ENCODE data around the gene RPL27.
"Not testable (repeated sequence)": the region's sequence is repeated elsewhere in the genome, so short reads cannot be mapped to it uniquely, and the experiment has no call there.

RPL27 gene

DNA sequence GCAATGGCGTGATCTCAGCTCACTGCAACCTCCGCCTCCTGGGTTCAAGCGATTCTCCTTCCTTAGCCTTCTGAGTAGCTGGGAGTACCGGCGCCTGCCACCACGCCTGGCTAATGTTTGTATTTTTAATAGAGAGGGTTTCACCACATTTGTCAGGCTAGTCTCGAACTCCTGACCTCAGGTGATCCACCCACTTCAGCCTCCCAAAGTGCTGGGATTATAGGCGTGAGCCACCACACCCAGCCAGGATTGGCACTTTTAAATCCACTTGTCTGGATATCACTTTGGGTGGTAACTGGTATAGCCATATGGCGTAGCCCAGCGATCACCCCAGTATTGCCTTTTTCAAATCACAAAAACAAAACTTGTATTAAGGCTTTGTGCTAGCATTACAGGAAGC, 4.3 kb upstream of the RPL27 start:
- DNase-seq = not testable (repeated sequence)

DNA sequence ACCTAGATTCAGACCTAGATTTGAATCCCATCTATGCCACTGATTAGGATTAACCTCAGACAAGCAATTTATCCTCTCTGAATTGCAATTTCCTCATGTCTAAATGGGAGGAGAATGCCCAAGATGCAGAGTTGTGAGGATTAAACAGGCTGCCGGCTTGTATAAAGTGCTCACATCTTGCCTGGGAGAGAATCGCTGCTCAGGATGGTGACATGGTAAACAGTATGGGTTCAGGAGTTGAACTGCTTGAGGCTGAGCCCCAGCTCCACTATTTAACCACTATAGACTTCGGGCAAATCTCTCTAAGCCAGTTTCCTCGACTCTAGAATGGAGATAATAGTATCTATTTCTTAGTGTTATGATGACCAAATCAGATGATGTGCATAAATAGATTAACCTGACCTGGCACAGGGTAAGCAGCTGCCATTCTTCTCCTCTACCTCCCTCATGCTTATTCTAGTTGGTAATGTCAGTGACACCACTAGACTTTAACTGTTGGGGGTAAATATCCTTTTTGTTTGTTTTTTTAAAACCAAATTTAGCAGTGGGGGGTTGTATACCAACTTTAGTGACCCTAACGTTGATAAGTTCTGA, 732 bp upstream of the RPL27 start:
- DNase-seq = peak; percentile 59

DNA sequence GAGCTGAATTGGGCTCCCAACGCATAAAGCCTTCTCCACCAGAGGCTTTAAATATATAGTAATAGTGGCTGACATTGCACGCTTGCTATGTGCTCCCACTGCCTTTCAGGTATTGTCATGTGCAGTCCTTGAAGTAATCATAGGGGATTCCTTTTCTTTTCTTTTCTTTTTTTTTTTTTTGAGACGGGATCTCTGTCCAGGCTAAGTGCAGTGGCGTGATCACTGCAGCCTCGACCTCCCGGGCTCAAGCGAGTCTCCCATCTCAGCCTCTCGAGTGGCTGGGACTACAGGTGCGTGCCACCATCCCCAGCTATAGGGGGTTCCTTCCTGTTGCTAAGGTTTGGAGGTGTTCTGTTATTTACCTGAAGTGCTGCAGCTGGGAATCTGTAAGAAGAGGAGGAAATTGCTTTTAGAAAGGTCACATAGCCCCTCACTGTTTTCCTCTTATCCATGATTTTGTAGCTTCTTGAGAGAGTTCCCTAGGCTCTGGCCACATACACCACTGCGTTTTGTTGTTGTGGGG, 845 bp downstream of the RPL27 start:
- DNase-seq = no peak

DNA sequence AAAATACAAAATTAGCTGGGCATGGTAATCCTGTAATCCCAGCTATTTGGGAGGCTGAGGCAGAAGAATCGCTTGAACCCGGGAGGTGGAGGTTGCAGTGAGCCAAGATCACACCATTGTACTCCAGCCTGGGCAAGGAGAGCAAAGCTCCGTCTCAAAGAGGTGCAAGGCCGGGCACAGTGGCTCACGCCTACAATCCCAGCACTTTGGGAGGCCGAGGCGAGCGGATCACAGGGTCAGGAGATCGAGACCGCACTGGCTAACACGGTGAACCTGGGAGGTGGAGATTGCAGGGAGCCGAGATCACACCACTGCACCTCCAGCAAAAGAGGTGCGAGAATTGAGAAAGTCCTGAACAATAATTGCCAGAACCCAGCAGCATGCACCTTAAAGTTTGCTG, 2.7 kb downstream of the RPL27 start:
- not testable (repeated sequence) for DNase-seq

DNA sequence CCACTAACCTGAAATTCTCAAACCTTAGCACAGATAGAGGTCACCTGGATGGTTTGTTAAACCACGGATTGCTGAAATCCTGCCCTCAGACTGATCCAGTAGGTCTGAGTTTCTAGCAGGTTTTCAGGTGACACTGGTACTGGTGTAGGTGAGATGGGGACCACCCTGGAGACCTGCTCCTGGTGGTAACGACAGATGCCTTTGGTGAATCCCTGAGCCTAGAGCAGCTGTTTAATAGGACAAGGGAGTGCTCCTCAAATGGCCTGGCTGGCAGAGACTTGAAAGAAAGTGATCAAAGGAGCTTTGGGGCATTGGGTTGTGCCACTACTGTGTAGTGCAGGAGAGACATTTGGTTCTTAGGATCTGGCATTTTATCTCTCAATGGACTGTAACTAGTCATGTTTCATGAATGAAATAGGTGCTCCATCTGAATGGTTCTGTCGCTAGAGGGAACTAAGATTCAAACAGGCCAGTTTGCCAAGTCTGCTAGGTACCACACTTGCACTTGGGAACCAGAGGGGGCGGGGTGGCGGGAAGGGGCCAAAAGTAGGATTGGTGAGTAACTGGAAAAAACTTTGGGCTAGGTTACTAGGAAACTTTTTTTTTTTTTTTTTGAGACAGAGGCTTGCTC, 5.4 kb downstream of the RPL27 start:
- DNase-seq = no peak

DNA sequence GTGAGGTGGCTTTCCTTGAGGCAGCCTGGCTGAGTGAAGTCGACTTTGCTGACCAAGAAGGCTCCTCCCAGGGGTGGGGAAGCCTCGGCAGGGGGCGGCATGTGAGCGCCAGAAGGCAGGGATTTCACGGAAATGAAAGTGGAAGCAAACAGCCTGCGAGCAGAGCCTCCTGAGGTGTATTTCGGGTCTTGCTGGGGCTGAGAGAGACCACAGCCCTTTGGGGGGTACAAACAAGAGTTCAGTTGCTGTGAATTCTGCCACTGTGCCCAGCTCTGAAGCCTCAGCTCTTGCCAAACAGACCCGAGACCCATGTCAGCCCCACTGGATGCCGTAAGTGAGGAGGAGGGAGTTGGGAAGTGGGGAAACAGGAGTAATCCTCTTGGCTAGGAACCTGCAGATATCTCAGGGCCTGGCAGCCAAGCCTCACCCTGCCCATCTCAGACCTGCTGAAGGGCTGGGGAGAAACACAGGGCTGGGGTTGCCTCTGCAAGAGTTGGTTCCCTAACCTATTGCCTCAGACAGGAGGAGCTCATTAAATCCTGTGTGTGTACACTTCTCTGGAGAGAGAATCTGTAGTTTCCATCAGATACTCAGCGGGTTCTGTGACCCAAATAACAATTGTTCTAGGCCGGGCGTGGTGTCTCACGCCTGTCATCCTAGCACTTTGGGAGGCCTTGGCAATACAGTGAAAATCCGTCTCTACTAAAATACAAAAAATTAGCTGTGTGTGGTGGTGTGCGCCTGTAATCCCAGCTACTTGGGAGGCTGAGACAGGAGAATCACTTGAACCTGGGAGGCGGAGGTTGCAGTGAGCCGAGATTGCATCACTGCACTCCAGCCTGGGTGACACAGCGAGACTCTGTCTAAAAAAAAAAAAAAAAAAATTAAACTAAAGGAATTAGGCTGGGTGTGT, 8.7 kb downstream of the RPL27 start, which contains the start of gene IFI35:
Gene IFI35 (plus strand): TSS at position 146 of the 913 bp plus-strand sequence. CDS start 164 bp downstream, at position 310.
- DNase-seq = peak; percentile 79

DNA sequence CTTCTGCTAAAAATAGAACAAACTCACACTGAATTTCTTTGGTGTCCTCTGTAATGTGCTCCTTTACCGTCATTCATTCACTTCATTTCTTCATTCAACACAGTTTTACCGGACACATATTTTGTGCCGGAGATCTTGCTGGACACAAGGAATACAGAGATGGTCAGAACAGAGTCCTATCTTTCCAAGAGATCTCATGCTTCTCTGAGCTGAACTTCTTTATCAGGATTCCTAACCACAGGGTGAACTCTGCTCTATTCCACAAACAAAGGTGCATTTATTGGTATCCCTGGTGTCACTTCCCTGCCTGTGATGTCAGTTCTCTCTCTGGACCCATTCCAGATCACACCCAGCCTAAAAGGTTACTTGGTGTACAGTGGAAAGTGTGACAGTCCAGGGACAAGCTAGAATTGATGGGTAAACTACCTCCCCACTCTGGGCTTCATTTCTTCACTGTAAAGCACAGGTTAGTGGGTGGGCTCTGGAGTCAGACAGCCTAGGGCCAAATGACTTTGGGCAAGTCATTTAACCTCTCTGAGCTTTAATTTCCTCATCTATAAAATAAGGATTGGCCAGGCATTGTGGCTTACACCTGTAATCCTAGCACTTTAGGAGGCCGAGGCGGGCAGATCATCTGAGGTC, 12.6 kb downstream of the RPL27 start:
- DNase-seq = no peak

DNA sequence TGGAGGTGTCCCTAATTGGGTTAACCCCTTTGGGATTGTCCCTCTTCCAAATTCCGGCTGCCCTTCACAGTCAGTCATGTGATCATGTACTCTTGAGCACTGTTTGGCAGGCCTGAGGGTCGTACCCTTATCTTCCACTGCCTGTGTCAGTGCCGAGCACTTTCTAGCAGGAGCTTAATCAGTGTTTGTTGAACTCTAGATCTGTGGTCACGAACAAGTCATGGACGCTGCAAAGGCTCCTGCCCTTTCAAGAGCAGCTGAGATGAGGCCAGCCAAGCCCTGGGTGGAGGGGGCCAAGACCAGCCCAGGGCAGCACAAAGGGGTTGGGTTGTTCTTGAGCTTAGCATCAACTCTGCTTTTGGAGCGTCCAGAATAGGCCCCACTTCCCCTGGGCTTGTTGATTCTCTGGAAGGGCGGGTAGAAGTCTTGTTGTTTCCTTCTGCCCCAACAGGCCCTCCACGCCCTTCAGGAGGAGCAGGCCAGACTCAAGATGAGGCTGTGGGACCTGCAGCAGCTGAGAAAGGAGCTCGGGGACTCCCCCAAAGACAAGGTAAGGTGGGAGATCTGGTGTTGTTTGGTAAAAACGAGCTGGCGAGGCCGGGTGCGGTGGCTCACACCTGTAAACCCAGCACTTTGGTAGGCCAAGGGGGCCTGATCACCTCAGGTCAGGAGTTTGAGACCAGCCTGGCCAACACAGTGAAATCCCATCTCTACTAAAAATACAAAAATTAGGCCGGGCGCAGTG, 13.7 kb downstream of the RPL27 start:
- no peak for DNase-seq

DNA sequence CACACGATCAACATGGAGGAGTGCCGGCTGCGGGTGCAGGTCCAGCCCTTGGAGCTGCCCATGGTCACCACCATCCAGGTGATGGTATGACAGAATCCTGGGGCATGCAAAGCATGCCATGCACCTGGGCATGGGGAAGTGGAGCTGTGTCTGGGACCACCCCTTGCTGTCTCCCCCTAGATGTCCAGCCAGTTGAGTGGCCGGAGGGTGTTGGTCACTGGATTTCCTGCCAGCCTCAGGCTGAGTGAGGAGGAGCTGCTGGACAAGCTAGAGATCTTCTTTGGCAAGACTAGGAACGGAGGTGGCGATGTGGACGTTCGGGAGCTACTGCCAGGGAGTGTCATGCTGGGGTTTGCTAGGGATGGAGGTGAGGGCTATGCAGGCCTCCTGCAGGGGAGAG, 15.1 kb downstream of the RPL27 start:
- no peak for DNase-seq

DNA sequence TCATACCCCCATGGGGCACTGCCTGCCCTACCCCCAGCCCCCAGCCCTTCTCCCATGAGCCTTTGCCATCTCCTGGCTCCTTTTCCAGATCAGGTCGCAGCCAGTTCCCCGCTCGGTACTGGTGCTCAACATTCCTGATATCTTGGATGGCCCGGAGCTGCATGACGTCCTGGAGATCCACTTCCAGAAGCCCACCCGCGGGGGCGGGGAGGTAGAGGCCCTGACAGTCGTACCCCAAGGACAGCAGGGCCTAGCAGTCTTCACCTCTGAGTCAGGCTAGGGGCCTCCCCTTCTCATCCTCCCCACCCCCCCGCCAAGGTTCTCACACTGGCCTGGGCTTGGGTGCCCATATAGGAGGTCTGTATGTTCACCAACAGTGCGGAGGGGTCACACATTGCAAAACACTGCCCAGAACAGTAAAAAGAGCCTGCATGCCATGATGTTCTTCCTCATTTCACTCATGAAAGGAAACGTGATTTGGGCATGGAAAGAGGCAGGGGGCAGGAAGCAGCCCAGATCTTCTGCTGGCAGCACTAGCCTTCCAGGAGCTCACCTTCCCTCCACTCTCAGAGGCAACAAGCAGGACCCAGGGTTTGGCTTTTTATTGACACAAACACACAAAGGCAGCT, 15.9 kb downstream of the RPL27 start:
- DNase-seq = no peak

DNA sequence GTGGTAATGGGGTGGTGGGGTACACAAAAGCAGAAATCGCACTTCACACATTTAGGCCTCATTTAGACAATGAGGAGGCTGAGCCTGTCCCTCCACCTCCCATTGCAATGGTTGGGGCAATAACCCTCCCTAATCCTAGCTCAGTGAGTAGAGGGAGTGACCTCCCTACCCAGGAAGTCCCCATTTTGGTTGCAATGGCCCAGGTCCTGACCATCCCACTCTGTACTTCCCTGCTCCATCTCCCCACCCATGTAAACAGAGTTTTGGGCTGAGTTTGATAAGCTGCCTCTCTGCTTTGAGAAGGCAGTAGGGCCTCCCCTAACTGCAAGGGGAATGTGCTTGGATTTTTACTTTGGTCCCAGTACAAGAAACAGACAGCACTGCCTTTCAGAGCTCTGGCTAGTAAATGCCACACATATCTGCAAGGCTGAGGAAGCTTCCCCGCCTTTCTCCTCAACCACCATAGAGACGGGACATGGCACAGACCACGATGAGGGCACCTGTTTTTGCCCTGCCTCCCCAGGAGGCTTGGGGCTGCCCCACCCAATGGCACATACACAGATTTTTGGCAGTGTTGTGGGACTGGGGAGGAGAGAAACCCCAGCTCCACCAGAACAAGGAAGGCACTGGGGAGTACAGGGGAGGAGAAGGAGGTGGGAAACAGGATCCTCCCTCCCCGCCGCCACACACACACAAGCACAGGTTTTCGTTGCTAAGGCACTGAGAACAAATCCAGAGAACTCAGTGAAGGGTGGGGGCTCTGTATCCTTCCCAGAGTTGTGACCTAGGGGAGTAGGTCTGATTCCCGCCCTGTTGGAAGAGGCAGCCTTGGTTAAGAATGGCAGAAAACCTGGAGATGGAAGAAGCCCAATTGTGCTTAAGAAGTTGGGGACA, 16.7 kb downstream of the RPL27 start:
- DNase-seq = no peak

DNA sequence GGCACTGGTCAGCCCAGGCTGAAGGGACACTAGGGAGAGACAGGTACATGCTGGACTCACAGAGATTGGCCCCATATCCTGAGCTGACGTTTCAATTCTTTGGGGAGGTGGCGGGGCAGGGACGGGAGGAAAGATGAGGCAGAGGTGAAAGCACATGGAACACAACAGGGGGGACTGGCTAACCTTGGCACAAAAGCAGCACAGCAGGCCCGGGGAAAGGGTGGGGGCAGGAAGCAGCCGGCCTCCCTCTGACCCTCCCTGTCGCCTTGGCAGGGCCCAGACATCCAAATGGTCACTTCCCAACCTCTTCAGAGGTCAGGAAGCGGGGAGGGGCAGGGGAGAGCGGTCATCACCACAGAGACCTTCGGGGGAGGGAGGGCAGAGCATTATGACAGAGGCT, 17.4 kb downstream of the RPL27 start:
- DNase-seq = no peak

DNA sequence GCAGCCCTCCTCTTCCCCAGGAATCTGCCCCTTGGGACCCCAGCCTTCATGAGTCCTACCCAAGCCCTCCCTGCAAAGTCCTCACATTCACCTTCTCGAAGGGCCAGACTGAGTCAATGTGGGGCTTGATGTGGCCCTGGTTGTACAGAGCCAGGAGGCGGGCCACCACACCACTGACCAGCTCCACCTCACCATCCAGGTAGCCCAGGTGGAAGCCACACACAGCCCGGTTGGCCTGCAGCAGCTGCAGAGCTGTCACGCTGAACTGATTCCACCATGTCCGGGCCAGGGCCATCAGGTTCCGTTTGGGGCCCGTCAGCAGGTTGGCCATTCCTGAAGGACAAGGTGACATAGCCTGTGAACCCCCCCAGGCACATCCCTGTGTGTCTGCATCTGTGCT, 18.0 kb downstream of the RPL27 start:
- DNase-seq = no peak

DNA sequence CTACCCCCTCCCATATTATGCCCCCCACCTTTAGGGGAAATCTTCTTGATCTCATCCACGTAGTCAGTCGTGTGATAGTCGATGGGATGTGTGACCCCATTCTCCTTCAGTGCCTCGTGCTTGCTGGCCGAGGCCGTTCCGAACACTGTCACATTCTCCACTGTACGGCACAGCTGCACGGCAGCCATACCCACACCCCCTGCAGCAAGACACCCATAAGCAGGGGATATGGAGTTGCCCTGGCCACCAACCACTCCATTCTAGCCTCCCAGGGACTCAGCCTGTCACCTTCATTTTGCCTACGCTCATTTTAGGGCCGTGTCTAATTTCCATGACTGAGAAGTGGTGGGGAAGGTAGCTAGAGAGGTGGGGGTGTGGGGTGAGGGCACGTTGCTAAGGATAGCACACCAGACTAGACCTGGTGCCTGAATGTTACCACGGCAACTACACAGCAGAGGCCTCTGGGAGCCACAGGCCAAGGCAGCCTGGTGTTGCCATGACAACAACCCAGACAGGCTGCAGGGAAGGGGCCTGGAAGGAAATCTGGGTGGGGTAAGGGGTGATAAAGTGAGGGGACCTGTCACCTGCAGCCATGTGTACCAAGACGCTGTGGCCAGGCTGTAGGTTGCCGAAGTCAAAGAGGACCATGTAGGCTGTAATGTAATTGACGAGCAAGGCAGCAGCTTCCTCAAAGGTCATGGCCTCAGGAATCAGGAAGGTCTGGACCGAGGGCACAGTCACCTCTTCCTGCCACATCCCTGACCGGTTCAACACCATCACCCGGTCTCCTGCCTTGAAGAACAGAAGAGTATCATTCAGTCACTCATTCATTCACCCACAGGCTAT, 20.0 kb downstream of the RPL27 start:
- DNase-seq = peak; percentile 54

DNA sequence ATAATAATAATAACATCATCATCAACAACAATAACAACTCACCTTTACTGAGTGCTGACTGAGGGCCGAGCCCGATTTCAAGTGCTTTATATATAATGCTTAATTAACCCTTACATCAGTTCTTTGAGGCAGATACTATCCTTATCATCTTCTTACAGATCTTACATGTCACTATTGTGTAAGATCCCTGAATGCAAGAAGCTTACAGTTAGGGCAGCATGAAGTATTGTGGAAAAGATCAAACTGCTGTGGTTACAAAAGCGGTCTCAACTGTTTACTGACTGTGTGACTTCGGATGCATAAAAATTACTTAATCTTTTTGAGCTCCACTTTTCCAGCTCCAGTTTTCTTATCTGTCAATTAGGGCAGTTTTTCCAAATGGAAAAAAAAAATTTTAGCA, 20.7 kb downstream of the RPL27 start:
- DNase-seq = no peak

DNA sequence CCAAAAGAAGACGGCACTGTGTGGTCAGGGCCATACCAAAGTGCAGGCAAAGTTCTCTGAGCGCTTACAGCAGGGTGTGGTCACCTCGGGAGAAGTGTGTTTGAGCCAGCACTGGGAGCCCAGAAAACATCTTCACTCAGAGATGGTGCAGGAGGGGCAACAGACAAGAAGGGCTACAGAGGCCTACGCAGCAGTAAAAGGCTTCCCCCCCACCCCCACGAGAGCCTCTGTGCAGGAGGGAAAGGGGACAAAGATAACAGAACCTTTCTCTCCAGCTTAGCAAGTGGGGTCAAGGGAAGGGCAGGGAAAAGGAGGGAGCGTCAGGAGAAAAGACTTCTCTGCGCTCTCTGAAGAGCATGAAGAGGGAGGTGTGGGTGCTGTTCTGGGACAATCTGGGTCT, 21.2 kb downstream of the RPL27 start:
- DNase-seq = no peak

DNA sequence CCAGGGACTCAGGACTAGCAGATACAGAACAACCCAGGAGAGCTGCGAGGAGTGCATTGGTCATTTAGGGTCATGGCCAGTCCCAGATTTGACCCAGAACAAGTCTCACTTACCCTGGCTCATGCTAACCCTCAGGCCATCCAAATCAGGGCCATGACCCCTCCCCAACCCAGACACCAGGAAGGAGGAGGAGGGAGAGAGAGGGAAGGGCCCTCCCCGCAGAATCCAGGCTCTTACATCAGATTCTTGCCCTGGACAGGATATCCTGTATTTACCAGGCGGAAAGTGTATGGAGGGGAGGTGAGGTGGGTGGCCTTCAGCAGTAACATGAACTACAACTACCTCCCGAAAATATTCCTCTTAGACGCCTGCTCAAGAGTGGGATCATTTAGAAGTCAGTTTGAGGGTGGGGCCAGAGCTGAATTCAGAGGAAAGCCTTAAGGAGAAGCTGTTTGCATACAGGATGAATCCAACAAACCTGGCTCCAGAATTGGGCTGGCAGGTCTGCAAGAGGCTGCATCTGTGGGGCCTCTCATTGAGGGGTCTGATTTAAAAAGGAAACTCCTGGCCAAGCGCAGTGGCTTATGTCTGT, 21.9 kb downstream of the RPL27 start:
- DNase-seq = no peak

DNA sequence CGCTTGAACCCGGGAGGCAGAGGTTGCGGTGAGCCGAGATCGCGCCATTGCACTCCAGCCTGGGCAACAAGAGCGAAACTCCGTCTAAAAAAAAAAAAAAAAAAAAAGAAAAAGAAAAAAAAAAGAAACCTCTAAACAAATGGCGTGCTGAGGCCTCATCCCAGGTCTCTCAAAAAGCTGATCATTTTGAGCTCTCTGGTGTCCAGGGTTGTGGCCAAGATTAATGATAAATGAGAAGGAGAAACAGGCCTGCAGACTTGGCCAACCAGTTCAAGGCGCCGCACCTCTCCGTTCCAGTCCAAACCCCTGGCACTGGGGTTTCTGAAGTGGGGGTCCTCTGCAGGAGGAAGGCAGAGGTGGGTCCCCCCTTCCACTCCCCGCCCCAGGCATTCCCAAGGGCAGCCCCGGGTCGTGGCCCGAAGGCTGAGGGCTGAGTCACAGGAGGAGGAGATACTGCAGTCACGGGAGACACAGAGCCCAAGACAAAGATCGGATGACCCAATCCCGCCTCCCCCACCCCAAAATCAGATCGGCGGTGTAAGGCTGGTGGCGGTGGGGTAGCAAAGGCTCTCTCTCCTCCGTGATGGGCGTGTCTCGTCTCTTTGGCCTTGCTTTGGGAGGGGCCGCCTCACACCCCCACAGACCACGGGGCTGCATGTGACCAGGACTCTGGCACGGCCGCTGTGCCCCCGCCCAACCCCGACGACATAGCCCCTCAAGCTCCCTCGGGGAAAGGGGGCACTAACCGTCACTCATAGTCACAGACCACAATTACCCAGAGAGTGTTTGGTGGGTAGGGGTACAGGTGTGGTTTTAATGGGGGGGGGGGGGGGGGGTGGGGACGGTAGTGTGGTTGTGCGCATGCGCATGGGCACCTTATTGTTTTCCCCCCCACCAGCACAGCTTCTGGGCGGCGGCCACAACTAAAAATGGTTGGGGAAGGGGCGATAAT, 22.8 kb downstream of the RPL27 start:
- peak; percentile 71 for DNase-seq

All from NCI-H69 (cell line).